ENCODE results near the gene HCFC1R1. TPM values are rescaled to one million over a fixed set of nuclear protein-coding genes. Genes with fewer than 3 reads are reported as not detected.

Gene HCFC1R1
- total and polyA plus RNA-seq, 7 experiments from 2014 or later, result 11.5 to 29.6 (median 14.9) TPM

DNA sequence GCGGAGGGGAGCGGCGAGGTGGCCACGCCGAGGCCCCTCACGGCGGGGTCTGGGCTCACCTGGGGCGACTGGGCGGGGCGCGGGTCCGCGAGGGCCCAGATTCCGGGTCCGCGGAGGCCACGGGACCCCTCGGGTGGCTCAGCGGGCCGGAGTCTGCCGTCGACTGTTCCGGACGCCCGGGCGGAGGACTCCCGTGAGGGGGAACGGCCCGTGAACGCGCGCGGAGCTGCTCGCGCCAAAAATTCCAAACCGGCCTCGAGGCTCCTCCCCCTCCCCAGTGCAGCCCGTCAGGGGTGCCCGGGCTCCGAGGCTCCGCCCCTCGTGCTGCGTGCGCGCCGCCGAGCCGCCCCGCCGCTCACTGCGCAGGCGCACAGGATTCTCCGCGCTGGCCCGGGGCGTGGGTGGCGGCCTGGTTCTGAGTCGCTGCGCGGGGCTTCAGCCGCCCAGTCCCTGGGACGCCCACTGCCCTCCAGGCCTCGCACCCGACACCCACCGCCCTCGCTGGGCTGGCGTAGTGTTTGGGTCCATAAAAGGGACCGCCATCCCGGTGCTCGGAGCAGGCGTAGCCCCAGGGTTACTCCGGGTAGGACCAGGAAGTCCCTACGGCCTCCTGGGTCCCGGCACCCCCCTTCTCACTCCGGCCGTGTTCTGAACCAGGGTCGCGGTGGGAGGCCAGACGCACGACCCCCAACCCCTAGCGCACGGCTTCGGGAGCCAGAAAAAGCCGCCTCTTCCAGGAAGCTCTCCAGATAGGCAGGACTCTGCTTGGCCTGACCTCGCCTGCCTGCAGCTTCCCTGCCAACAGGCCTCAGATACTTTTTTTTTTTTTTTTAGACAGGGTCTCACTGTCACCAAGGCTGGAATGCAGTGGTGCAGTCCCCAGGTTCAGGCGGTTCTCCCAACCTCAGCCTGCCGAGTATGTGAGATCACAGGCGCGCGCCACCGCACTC is 43.2 kb downstream of the HCFC1R1 start, which contains the start of gene PKMYT1:
TSS of gene PKMYT1 (minus strand) at position 220 of the 950 bp plus-strand sequence. CDS start 789 bp downstream, outside the sequence.
- intact Hi-C loops (cut with micrococcal nuclease), result loop anchor here (1.0 to 5.0 kb wide), 8 partner anchors 10 to 98 kb away; partner anchors contain the start of genes FLYWCH1 (in 1 of the 2), FLYWCH2 (in 1 of the 2), PAQR4 (in 1 of the 2) and THOC6 (in 1 of the 2)
- CTCF ChIA-PET, result interaction anchor here (0.6 to 1.2 kb wide), 3 partner anchors 53 to 1237 kb away, joined by 3 read pairs; no protein-coding TSS in a partner anchor
- Histone ChIP-seq H3K9me3 (ENCODE audit: control insufficient read depth in 2 of 3, low read length in 3 of 3) (no peaks in the 10 kb centered on the region), H3K27ac (ENCODE audit: low read depth, low read length) (peak within 1 kb of the TSS; percentile 94), H3K36me3 (ENCODE audit: control insufficient read depth in 2 of 3, insufficient read depth in 3 of 3, low read length in 3 of 3) (no peaks in the 10 kb centered on the region), H3K4me1 (ENCODE audit: control insufficient read depth in 2 of 2, insufficient read depth in 2 of 2, low read length in 2 of 2) (peaks cover 5 to 6% of the 10 kb centered on the region in 2 donors), H3K4me3 (ENCODE audit: low read length) (peak within 1 kb of the TSS; percentile 73), H3K27me3 (ENCODE audit: control insufficient read depth in 2 of 2, insufficient read depth in 2 of 2, low read length in 2 of 2) (no peaks in the 10 kb centered on the region)
- H3K27me3 Mint-ChIP-seq, result peaks cover 0 to 2% (median 0%) of the 10 kb centered on the region in 5 donors
- peak within 1 kb of the TSS in 8 of 9 donors; percentile 65 to 89 (median 78) for H3K27ac Mint-ChIP-seq
- H3K4me3 Mint-ChIP-seq, result peak within 1 kb of the TSS; percentile 72 to 91 (median 82)
- peaks cover 0 to 4% (median 0%) of the 10 kb centered on the region in 5 donors for H3K36me3 Mint-ChIP-seq
- POLR2A ChIA-PET, result interaction anchor here (0.6 to 3.2 kb wide), 17 partner anchors 8 to 1517 kb away, joined by 3 to 17 read pairs (median 3); partner anchors contain the start of genes BICDL2, FLYWCH1, FLYWCH2 and HCFC1R1
- DNase-seq, result peak; percentile 86 to 100 (median 96)
- peaks cover 0 to 2% (median 0%) of the 10 kb centered on the region in 11 donors for H3K9me3 Mint-ChIP-seq
- H3K4me1 Mint-ChIP-seq, result peaks cover 9 to 29% (median 14%) of the 10 kb centered on the region in 7 donors
- peak; percentile 97 for ATAC-seq

GRCh38 chr16:2979669-2980226 is 44.0 kb downstream of the HCFC1R1 start:
- ATAC-seq, result no peak
- Histone ChIP-seq H3K36me3 (ENCODE audit: control insufficient read depth in 2 of 3, insufficient read depth in 3 of 3, low read length in 3 of 3) (no peaks in the 10 kb centered on the region), H3K27ac (ENCODE audit: low read depth, low read length) (no peak overlapping the region), H3K27me3 (ENCODE audit: control insufficient read depth in 2 of 2, insufficient read depth in 2 of 2, low read length in 2 of 2) (no peaks in the 10 kb centered on the region), H3K4me3 (ENCODE audit: low read length) (peak overlapping the region; percentile 73), H3K4me1 (ENCODE audit: control insufficient read depth in 2 of 2, insufficient read depth in 2 of 2, low read length in 2 of 2) (peaks cover 5 to 6% of the 10 kb centered on the region in 2 donors), H3K9me3 (ENCODE audit: control insufficient read depth in 2 of 3, low read length in 3 of 3) (no peaks in the 10 kb centered on the region)
- POLR2A ChIA-PET, result interaction anchor here (0.6 to 2.5 kb wide), 6 partner anchors 15 to 135 kb away, joined by 3 to 6 read pairs (median 3); partner anchors contain the start of genes FLYWCH1 and TNFRSF12A
- H3K36me3 Mint-ChIP-seq, result peaks cover 0 to 4% (median 0%) of the 10 kb centered on the region in 5 donors
- H3K4me3 Mint-ChIP-seq, result peak overlapping the region in 8 of 10 donors; percentile 33 to 91 (median 66)
- CTCF ChIA-PET, result no interaction called here
- peaks cover 0 to 2% (median 0%) of the 10 kb centered on the region in 5 donors for H3K27me3 Mint-ChIP-seq
- H3K4me1 Mint-ChIP-seq, result peaks cover 9 to 29% (median 14%) of the 10 kb centered on the region in 7 donors
- intact Hi-C loops (cut with micrococcal nuclease), result loop anchor here (1.0 to 5.0 kb wide), 8 partner anchors 9 to 97 kb away; partner anchors contain the start of genes FLYWCH1 (in 1 of the 2), FLYWCH2 (in 1 of the 2), PAQR4 (in 1 of the 2) and THOC6 (in 1 of the 2)
- peaks cover 0 to 2% (median 0%) of the 10 kb centered on the region in 11 donors for H3K9me3 Mint-ChIP-seq
- DNase-seq, result peak in 1 of 9 donors; percentile 57
- peak overlapping the region in 1 of 9 donors; percentile 88 for H3K27ac Mint-ChIP-seq

DNA sequence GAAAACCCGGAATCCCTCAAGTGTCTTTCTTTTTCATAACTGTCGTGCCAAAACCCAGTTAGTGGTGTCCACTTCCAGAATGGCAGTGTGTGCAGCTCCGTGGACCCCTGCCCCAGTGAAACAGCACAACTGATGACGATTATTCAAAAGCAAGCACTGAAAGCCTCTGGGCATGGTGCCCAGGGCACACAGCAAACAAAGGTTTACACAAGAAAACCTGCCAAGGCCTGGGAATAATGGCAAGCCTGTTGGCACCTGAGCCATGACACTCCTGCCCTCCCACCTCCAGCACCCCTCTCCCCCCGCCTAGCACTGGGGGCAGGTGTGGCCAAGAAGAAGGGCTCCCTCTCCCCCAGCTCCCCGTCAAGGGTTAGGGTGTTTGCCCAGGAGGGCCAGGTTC is 46.3 kb downstream of the HCFC1R1 start:
- no peaks in the 10 kb centered on the region for H3K36me3 ChIP-seq (ENCODE audit: control insufficient read depth in 2 of 3, insufficient read depth in 3 of 3, low read length in 3 of 3)
- H3K9me3 ChIP-seq (ENCODE audit: control insufficient read depth in 2 of 3, low read length in 3 of 3), result no peaks in the 10 kb centered on the region
- DNase-seq (no peak), ATAC-seq (no peak)
- intact Hi-C loops (cut with micrococcal nuclease), result no loop called here
- CTCF ChIA-PET, result interaction anchor here (0.7 kb wide), 1 partner anchor 86 kb away, joined by 4 read pairs; no protein-coding TSS in a partner anchor
- H3K27me3 Mint-ChIP-seq, result no peaks in the 10 kb centered on the region
- H3K4me3 ChIP-seq (ENCODE audit: low read length), result no peak overlapping the region
- peaks cover 0 to 1% (median 0%) of the 10 kb centered on the region in 11 donors for H3K9me3 Mint-ChIP-seq
- peak overlapping the region in 1 of 10 donors; percentile 61 for H3K4me3 Mint-ChIP-seq
- no peaks in the 10 kb centered on the region for H3K27me3 ChIP-seq (ENCODE audit: control insufficient read depth in 2 of 2, insufficient read depth in 2 of 2, low read length in 2 of 2)
- H3K4me1 ChIP-seq (ENCODE audit: control insufficient read depth in 2 of 2, insufficient read depth in 2 of 2, low read length in 2 of 2), result peaks cover 5 to 6% of the 10 kb centered on the region in 2 donors
- H3K27ac Mint-ChIP-seq, result no peak overlapping the region
- H3K4me1 Mint-ChIP-seq, result peaks cover 8 to 18% (median 11%) of the 10 kb centered on the region in 7 donors
- POLR2A ChIA-PET, result interaction anchor here (0.6 kb wide), 3 partner anchors 107 to 277 kb away, joined by 3 to 5 read pairs (median 3); no protein-coding TSS in a partner anchor
- no peak overlapping the region for H3K27ac ChIP-seq (ENCODE audit: low read depth, low read length)
- H3K36me3 Mint-ChIP-seq, result peaks cover 0 to 4% (median 0%) of the 10 kb centered on the region in 5 donors

DNA sequence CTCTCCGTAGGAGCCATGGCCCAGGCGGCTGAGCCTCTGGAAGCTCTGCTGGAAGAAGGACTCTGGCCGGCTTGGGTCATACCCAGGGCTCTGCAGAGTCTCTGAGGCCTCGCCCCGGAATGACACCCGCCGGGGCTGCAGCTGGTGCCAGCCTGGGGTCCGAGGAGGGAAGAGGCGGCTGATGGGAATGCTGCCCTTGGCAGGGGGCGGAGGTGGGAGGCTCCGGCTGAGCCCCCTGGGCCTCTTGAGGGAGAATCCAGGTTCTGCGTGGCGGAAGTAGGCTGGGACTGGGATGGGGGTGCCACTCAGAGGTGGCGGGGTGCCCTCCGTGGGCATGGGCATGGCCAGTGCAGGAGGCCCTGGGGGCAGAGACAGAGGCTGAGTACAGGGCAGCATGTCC is 47.1 kb downstream of the HCFC1R1 start:
- H3K36me3 ChIP-seq (ENCODE audit: control insufficient read depth in 2 of 3, insufficient read depth in 3 of 3, low read length in 3 of 3), result no peaks in the 10 kb centered on the region
- H3K4me3 Mint-ChIP-seq, result no peak overlapping the region
- H3K4me1 ChIP-seq (ENCODE audit: control insufficient read depth in 2 of 2, insufficient read depth in 2 of 2, low read length in 2 of 2), result peaks cover 5 to 6% of the 10 kb centered on the region in 2 donors
- H3K9me3 ChIP-seq (ENCODE audit: control insufficient read depth in 2 of 3, low read length in 3 of 3), result no peaks in the 10 kb centered on the region
- H3K4me1 Mint-ChIP-seq, result peaks cover under 1 to 21% (median 6%) of the 10 kb centered on the region in 7 donors
- intact Hi-C loops (cut with micrococcal nuclease), result no loop called here
- no peak overlapping the region for H3K4me3 ChIP-seq (ENCODE audit: low read length)
- peaks cover 0 to 6% (median 0%) of the 10 kb centered on the region in 5 donors for H3K27me3 Mint-ChIP-seq
- H3K27ac Mint-ChIP-seq, result no peak overlapping the region
- peaks cover 0 to 1% (median 0%) of the 10 kb centered on the region in 11 donors for H3K9me3 Mint-ChIP-seq
- no peaks in the 10 kb centered on the region for H3K27me3 ChIP-seq (ENCODE audit: control insufficient read depth in 2 of 2, insufficient read depth in 2 of 2, low read length in 2 of 2)
- ATAC-seq (no peak), DNase-seq (no peak)
- H3K27ac ChIP-seq (ENCODE audit: low read depth, low read length), result no peak overlapping the region
- peaks cover 0 to 3% (median 0%) of the 10 kb centered on the region in 5 donors for H3K36me3 Mint-ChIP-seq
- CTCF ChIA-PET, result no interaction called here
- POLR2A ChIA-PET, result interaction anchor here (0.6 kb wide), 1 partner anchor 106 kb away, joined by 3 read pairs; no protein-coding TSS in a partner anchor

- intact Hi-C loops (cut with micrococcal nuclease), result no loop called here
- DNase-seq, result no peak
- Mint-ChIP-seq H3K27ac (no peak overlapping the region), H3K27me3 (peaks cover 0 to 6% (median 0%) of the 10 kb centered on the region in 5 donors), H3K4me1 (peaks cover 0 to 19% (median 1%) of the 10 kb centered on the region in 7 donors), H3K9me3 (peaks cover 0 to 1% (median 0%) of the 10 kb centered on the region in 11 donors), H3K4me3 (no peak overlapping the region), H3K36me3 (peaks cover 0 to 2% (median 0%) of the 10 kb centered on the region in 5 donors)
- Histone ChIP-seq H3K36me3 (ENCODE audit: control insufficient read depth in 2 of 3, insufficient read depth in 3 of 3, low read length in 3 of 3) (no peaks in the 10 kb centered on the region), H3K4me3 (ENCODE audit: low read length) (no peak overlapping the region), H3K4me1 (ENCODE audit: control insufficient read depth in 2 of 2, insufficient read depth in 2 of 2, low read length in 2 of 2) (peaks cover 5 to 6% of the 10 kb centered on the region in 2 donors), H3K27ac (ENCODE audit: low read depth, low read length) (no peak overlapping the region), H3K27me3 (ENCODE audit: control insufficient read depth in 2 of 2, insufficient read depth in 2 of 2, low read length in 2 of 2) (no peaks in the 10 kb centered on the region), H3K9me3 (ENCODE audit: control insufficient read depth in 2 of 3, low read length in 3 of 3) (no peaks in the 10 kb centered on the region)
- ChIA-PET POLR2A (no interaction called here), CTCF (no interaction called here)
- ATAC-seq, result no peak
Measured at GRCh38 chr16:2976201-2976600, 47.5 kb downstream of the HCFC1R1 start.

All from naive thymus-derived CD4-positive, alpha-beta T cell (primary cell).